ENCODE results near the gene TPM1. TPM values are rescaled to one million over a fixed set of nuclear protein-coding genes. Genes with fewer than 3 reads are reported as not detected.

TPM1 gene
- total RNA-seq, 2 donors from 2014 or later = 564 to 629 TPM

DNA sequence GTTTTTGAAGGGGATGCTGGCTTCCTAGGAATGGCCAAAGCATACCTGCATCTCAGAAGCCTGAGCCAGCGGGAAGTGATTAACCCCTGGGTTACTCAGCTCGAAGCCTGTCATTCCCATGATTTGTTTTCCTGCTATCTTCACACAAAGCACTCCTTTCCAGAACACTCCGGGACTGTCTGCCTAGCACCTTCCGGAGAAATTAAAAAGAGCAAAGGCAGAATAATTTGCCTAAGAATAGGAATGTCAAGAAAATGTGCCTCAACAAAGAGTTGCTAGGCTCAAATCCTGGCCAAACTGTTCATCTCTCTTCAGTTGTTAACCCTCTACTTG lies 34.1 kb downstream of the TPM1 start:
- TF ChIP-seq POLR2AphosphoS5 (IDR thresholded peaks at IDR 0.05) = no peak
- TF ChIP-seq, protein P1, sequence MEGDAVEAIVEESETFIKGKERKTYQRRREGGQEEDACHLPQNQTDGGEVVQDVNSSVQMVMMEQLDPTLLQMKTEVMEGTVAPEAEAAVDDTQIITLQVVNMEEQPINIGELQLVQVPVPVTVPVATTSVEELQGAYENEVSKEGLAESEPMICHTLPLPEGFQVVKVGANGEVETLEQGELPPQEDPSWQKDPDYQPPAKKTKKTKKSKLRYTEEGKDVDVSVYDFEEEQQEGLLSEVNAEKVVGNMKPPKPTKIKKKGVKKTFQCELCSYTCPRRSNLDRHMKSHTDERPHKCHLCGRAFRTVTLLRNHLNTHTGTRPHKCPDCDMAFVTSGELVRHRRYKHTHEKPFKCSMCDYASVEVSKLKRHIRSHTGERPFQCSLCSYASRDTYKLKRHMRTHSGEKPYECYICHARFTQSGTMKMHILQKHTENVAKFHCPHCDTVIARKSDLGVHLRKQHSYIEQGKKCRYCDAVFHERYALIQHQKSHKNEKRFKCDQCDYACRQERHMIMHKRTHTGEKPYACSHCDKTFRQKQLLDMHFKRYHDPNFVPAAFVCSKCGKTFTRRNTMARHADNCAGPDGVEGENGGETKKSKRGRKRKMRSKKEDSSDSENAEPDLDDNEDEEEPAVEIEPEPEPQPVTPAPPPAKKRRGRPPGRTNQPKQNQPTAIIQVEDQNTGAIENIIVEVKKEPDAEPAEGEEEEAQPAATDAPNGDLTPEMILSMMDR (IDR thresholded peaks at IDR 0.05) = no peak
- TF ChIP-seq POLR2A (IDR thresholded peaks at IDR 0.05) = no peak
- no peaks in the 10 kb centered on the region for H3K9me3 ChIP-seq
- H3K36me3 ChIP-seq = no peaks in the 10 kb centered on the region
- H3K4me3 ChIP-seq = no peak overlapping the region
- intact Hi-C loops (cut with DNase I) = no loop called here
- no peaks in the 10 kb centered on the region for H3K27me3 ChIP-seq (replicated peaks; ENCODE audit: insufficient read depth)
- 83% methylated on average over 4 of the region's 4 CpGs for WGBS
- H3K4me1 ChIP-seq (replicated peaks) = no peaks in the 10 kb centered on the region
- no peak for DNase-seq (ENCODE audit: low spot score)
- H3K27ac ChIP-seq = no peak overlapping the region

DNA sequence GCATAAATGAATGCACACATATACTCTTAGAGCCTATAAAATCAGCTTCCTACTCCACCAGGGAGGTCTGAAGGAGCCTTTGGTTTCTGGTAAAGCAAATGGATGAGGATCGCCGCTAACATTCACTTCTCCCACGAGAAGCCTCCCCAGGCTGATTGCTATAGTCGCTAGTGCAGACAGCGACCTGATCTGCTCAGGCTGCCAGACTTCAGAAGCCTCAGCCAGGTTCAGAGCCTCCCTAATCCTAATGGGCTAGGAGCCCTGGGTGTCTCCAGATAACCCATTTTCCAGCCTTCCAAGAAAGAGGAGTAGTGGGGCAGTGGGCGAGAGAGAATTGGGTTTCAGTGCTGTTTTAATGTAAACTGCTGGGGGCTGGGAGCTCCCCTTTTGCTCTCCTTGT lies 35.4 kb downstream of the TPM1 start:
- Histone ChIP-seq H3K27me3 (replicated peaks; ENCODE audit: insufficient read depth) (no peaks in the 10 kb centered on the region), H3K27ac (no peak overlapping the region), H3K4me3 (no peak overlapping the region), H3K36me3 (no peaks in the 10 kb centered on the region), H3K9me3 (no peaks in the 10 kb centered on the region), H3K4me1 (replicated peaks) (no peaks in the 10 kb centered on the region)
- intact Hi-C loops (cut with DNase I) = no loop called here
- TF ChIP-seq POLR2AphosphoS5 (IDR thresholded peaks at IDR 0.05) (no peak), POLR2A (IDR thresholded peaks at IDR 0.05) (no peak)
- TF ChIP-seq, protein P1 (IDR thresholded peaks at IDR 0.05) = no peak
- WGBS = 67% methylated on average over 6 of the region's 6 CpGs
- no peak for DNase-seq (ENCODE audit: low spot score)

DNA sequence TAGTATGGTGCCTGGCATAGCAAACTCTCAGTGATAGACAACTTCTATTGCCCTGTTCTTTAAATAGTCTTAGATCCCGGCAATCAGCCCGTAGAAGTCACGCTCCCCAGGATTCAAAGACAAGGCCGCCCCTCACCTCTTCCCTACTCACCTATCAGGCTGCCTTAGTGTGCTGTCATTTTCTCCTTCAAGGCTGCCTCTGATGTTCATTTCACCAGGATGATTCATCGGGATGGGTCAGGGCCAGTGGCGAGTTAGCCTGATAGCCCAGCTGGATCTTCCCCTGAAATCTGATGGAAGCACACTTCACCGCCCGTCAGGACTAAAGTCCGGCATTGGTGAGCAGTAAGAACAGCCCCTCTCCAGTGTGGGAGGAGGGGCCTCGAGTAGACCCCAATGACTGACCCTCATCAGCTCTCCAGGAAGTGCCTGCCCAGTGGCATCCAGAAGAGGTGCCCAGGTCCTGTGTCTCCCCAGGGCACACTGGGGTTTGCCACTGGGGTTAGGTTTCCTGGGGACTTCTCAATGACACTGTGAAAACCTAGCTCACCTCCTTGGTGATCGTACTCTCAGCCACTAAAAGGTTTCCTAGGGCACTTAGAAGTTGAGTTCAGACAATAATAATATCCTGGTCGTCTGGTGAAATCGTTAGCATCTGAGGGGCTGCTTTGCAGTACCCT lies 37.5 kb downstream of the TPM1 start:
- H3K4me3 ChIP-seq = no peak overlapping the region
- H3K27me3 ChIP-seq (replicated peaks; ENCODE audit: insufficient read depth) = no peaks in the 10 kb centered on the region
- intact Hi-C loops (cut with DNase I) = no loop called here
- no peaks in the 10 kb centered on the region for H3K4me1 ChIP-seq (replicated peaks)
- H3K36me3 ChIP-seq = no peaks in the 10 kb centered on the region
- H3K27ac ChIP-seq = no peak overlapping the region
- DNase-seq (ENCODE audit: low spot score) = no peak
- 87% methylated on average over 13 of the region's 13 CpGs for WGBS
- TF ChIP-seq POLR2A (IDR thresholded peaks at IDR 0.05) = no peak
- TF ChIP-seq, protein P1 (IDR thresholded peaks at IDR 0.05) = no peak
- no peak for TF ChIP-seq POLR2AphosphoS5 (IDR thresholded peaks at IDR 0.05)
- no peaks in the 10 kb centered on the region for H3K9me3 ChIP-seq

DNA sequence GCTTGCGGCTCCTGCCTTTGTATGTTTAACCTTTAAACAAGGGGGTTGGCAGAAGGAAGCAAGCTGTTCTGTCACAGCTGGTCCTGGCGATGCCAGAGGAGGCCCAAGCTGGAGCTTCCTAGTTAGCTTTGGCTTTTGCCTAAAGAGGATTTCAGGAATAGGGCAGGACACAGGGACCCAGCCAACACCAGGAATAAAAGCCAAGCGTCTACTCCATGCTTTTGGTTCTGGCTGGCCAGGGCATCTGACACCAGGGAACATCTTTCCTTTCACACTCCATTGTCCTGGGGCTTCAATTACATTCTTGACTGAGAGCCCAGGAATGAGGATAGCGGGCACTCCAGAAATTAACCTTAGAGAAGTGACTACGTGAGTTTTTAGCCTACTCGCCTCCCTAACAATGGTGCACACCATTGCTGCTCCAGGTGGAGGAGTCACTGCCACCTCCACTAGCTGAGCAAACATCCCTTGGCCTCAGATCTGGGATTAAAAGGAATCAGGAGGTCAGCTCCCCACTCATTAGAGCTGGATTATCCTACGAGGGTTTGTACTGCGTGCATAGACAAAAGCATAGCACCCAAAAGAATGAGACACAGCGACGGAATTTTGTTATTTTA lies 38.2 kb downstream of the TPM1 start:
- TF ChIP-seq, protein P1 (IDR thresholded peaks at IDR 0.05) = no peak
- TF ChIP-seq POLR2AphosphoS5 (IDR thresholded peaks at IDR 0.05) (no peak), POLR2A (IDR thresholded peaks at IDR 0.05) (no peak)
- 71% methylated on average over 10 of the region's 10 CpGs for WGBS

DNA sequence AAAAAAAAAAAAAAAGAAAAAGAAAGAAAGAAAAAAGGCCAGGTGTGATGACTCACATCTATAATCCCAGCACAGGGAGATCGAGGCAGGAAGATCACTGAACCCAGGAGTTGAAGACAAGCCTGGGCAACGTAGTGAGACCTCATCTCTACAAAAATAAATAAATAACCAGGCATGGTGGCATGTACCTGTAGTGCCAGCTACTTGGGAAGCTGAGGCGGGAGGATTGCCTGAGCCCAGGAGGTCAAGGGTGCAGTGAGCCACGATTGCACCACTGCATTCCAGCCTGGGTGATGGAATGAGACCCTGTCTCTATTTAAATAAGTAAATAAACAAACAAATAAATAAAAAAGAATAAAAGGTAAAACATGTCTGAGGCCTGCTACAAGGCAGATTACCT lies 39.8 kb downstream of the TPM1 start:
- H3K36me3 ChIP-seq = no peaks in the 10 kb centered on the region
- intact Hi-C loops (cut with DNase I) = no loop called here
- TF ChIP-seq, protein P1 (IDR thresholded peaks at IDR 0.05) = no peak
- TF ChIP-seq POLR2AphosphoS5 (IDR thresholded peaks at IDR 0.05) = no peak
- no peak for TF ChIP-seq POLR2A (IDR thresholded peaks at IDR 0.05)
- no peak overlapping the region for H3K27ac ChIP-seq
- WGBS = 77% methylated on average over 4 of the region's 4 CpGs
- no peaks in the 10 kb centered on the region for H3K27me3 ChIP-seq (replicated peaks; ENCODE audit: insufficient read depth)
- no peaks in the 10 kb centered on the region for H3K9me3 ChIP-seq
- no peaks in the 10 kb centered on the region for H3K4me1 ChIP-seq (replicated peaks)
- no peak overlapping the region for H3K4me3 ChIP-seq
- DNase-seq (ENCODE audit: low spot score) = no peak

More for the DNA sequence above, 38.2 kb downstream of the TPM1 start:
- Histone ChIP-seq H3K4me3 (no peak overlapping the region), H3K9me3 (no peaks in the 10 kb centered on the region), H3K27me3 (replicated peaks; ENCODE audit: insufficient read depth) (no peaks in the 10 kb centered on the region), H3K36me3 (no peaks in the 10 kb centered on the region), H3K27ac (no peak overlapping the region), H3K4me1 (replicated peaks) (no peaks in the 10 kb centered on the region)
- intact Hi-C loops (cut with DNase I) = no loop called here
- no peak for DNase-seq (ENCODE audit: low spot score)

Data from prostate gland (tissue), 2 donors.